ENCODE data around the gene TSHZ2.
"Not testable (repeated sequence)": the region's sequence is repeated elsewhere in the genome, so short reads cannot be mapped to it uniquely, and the experiment has no call there.

TSHZ2 gene

GRCh38 chr20:53319200-53319599 is 347.0 kb downstream of the TSHZ2 start:
- TF ChIP-seq CTCF (IDR thresholded peaks at IDR 0.05; ENCODE audit: low read depth, low read length): no peak
- DNase-seq (ENCODE audit: extremely low read depth, low read depth): no peak

GRCh38 chr20:53319716-53320115 is 347.6 kb downstream of the TSHZ2 start:
- no peak for TF ChIP-seq CTCF (IDR thresholded peaks at IDR 0.05; ENCODE audit: low read depth, low read length)
- DNase-seq (ENCODE audit: extremely low read depth, low read depth): no peak

GRCh38 chr20:53320701-53321100 is 348.5 kb downstream of the TSHZ2 start:
- DNase-seq (ENCODE audit: extremely low read depth, low read depth): no peak
- no peak for TF ChIP-seq CTCF (IDR thresholded peaks at IDR 0.05; ENCODE audit: low read depth, low read length)

- TF ChIP-seq CTCF (IDR thresholded peaks at IDR 0.05; ENCODE audit: low read depth, low read length): no peak; the same call in 1 of the 2 replicates
- no peak for DNase-seq (ENCODE audit: extremely low read depth, low read depth)
These were observed 349.4 kb downstream of the TSHZ2 start for GRCh38 chr20:53321596-53321995.

GRCh38 chr20:53322651-53323050 is 350.5 kb downstream of the TSHZ2 start:
- no peak for TF ChIP-seq CTCF (IDR thresholded peaks at IDR 0.05; ENCODE audit: low read depth, low read length)
- no peak for DNase-seq (ENCODE audit: extremely low read depth, low read depth)

- not testable (repeated sequence) for DNase-seq (ENCODE audit: extremely low read depth, low read depth)
These were observed 351.3 kb downstream of the TSHZ2 start for GRCh38 chr20:53323460-53323859.

- no peak for TF ChIP-seq CTCF (IDR thresholded peaks at IDR 0.05; ENCODE audit: low read depth, low read length)
- DNase-seq (ENCODE audit: extremely low read depth, low read depth): no peak
These were observed 352.7 kb downstream of the TSHZ2 start for GRCh38 chr20:53324816-53325215.

GRCh38 chr20:53328961-53329360 is 356.8 kb downstream of the TSHZ2 start:
- no peak for TF ChIP-seq CTCF (IDR thresholded peaks at IDR 0.05; ENCODE audit: low read depth, low read length)
- no peak for DNase-seq (ENCODE audit: extremely low read depth, low read depth)
